Breast epithelium (tissue), 4 donors: ENCODE data around the gene PALLD. TPM values are rescaled to one million over a fixed set of nuclear protein-coding genes. Genes with fewer than 3 reads are reported as not detected.

Source experiments
- DNase-seq, 2 donors: peaks; one replicate each; pipeline ENCODE4 v3.0.0-alpha.2; 2019; ENCODE audit warnings: low spot score in 2 of 2
- H3K27ac ChIP-seq, 2 donors: fragments of 200-600 bp; sonication (generic) in 1 of 2; one replicate each; pipeline ENCODE4 v1.5.1; 2016 to 2019; ENCODE audit warnings: mild to moderate bottlenecking in 1 of 2
- H3K27me3 ChIP-seq, 2 donors: fragments of 200-600 bp; sonication (generic) in 1 of 2; one replicate each; pipeline versions ENCODE4 v1.5.1 to v1.6.0; 2017 to 2019; ENCODE audit warnings: control low read depth in 1 of 2, mild to moderate bottlenecking in 1 of 2
- H3K36me3 ChIP-seq: fragments of 200-600 bp; one replicate; pipeline ENCODE4 v1.5.1; 2019
- H3K4me1 ChIP-seq, 2 donors: fragments of 200-600 bp; sonication (generic); one replicate each; pipeline ENCODE4 v1.5.1; 2016 to 2019; ENCODE audit warnings: control low read depth in 1 of 2
- H3K4me3 ChIP-seq, 3 donors: fragments of 200-600 bp; sonication (generic); 1 replicate in 2 of 3; 2 replicates in 1 of 3; pipeline ENCODE4 v1.5.1; 2016 to 2019; ENCODE audit warnings: mild to moderate bottlenecking in 3 of 3, moderate library complexity in 2 of 3
- H3K9me3 ChIP-seq, 2 donors: fragments of 200-600 bp; sonication (generic) in 1 of 2; one replicate each; pipeline ENCODE4 v1.5.1; 2016 to 2019; ENCODE audit warnings: control low read depth in 1 of 2
- CTCF ChIP-seq, 3 donors: fragments of 450-650 bp; IDR thresholded peaks; one replicate each; pipeline ENCODE4 v1.5.1; 2016 to 2017; ENCODE audit warnings: antibody characterized with exemption in 3 of 3, mild to moderate bottlenecking in 3 of 3, moderate library complexity in 3 of 3
- POLR2A ChIP-seq: fragments of 450-650 bp; IDR thresholded peaks from one replicate; pipeline ENCODE4 v1.6.1; 2016; ENCODE audit warnings: antibody characterized with exemption, mild to moderate bottlenecking, moderate library complexity
- POLR2AphosphoS5 ChIP-seq, 3 donors: sonication (generic); formaldehyde crosslinking; IDR thresholded peaks; one replicate each; pipeline ENCODE4 v1.6.1; 2017; ENCODE audit warnings: antibody characterized with exemption in 3 of 3
- intact Hi-C: fragments of 100-400 bp; cut with DNase I; formaldehyde crosslinking; loops from one replicate; pipeline ENCODE4 v1.15.1; 2023; ENCODE audit warnings: low total_unique reads
- total RNA-seq, 3 donors: library from RNA; depleted of rRNA; stranded (reverse); fragments of >200 nt; gene quantifications; one replicate each; pipeline ENCODE4 v1.1.0, GENCODE V29; 2016

PALLD gene
- total RNA-seq, 3 donors from 2014 or later, result 96.0 to 186 (median 174) TPM

GRCh38 chr4:168673476-168673875 lies 176.6 kb downstream of the PALLD start:
- no peak for TF ChIP-seq POLR2AphosphoS5 (IDR thresholded peaks at IDR 0.05)
- Histone ChIP-seq H3K27ac (peak overlapping the region in 1 of 2 donors; percentile 32), H3K4me3 (no peak overlapping the region), H3K4me1 (no peaks in the 10 kb centered on the region), H3K27me3 (no peaks in the 10 kb centered on the region), H3K9me3 (no peaks in the 10 kb centered on the region), H3K36me3 (no peaks in the 10 kb centered on the region)
- no peak for DNase-seq
- intact Hi-C loops, result no loop called here

GRCh38 chr4:168674077-168674747 lies 177.4 kb downstream of the PALLD start:
- H3K9me3 ChIP-seq, result no peaks in the 10 kb centered on the region
- H3K36me3 ChIP-seq, result no peaks in the 10 kb centered on the region
- no peak overlapping the region for H3K4me3 ChIP-seq
- peak overlapping the region; percentile 32 to 36 for H3K27ac ChIP-seq
- intact Hi-C loops, result no loop called here
- no peaks in the 10 kb centered on the region for H3K27me3 ChIP-seq
- no peaks in the 10 kb centered on the region for H3K4me1 ChIP-seq
- TF ChIP-seq POLR2A, result no peak
- TF ChIP-seq CTCF (IDR thresholded peaks at IDR 0.05), result no peak
- no peak for TF ChIP-seq POLR2AphosphoS5 (IDR thresholded peaks at IDR 0.05)
- no peak for DNase-seq

- DNase-seq, result no peak
- H3K9me3 ChIP-seq, result no peaks in the 10 kb centered on the region
- intact Hi-C loops, result no loop called here
- no peak overlapping the region for H3K4me3 ChIP-seq
- no peaks in the 10 kb centered on the region for H3K36me3 ChIP-seq
- peak overlapping the region in 1 of 2 donors; percentile 21 for H3K27ac ChIP-seq
- H3K4me1 ChIP-seq, result no peaks in the 10 kb centered on the region
- TF ChIP-seq POLR2A (no peak), CTCF (IDR thresholded peaks at IDR 0.05) (no peak), POLR2AphosphoS5 (IDR thresholded peaks at IDR 0.05) (no peak)
- H3K27me3 ChIP-seq, result no peaks in the 10 kb centered on the region
Observed at GRCh38 chr4:168674866-168675265, 178.0 kb downstream of the PALLD start.

- intact Hi-C loops, result no loop called here
- no peaks in the 10 kb centered on the region for H3K9me3 ChIP-seq
- peak overlapping the region in 1 of 3 donors; percentile 5 for H3K4me3 ChIP-seq
- peak overlapping the region; percentile 19 to 50 for H3K27ac ChIP-seq
- DNase-seq, result no peak
- H3K36me3 ChIP-seq, result no peaks in the 10 kb centered on the region
- H3K27me3 ChIP-seq, result no peaks in the 10 kb centered on the region
- TF ChIP-seq CTCF (IDR thresholded peaks at IDR 0.05) (no peak), POLR2AphosphoS5 (IDR thresholded peaks at IDR 0.05) (no peak), POLR2A (no peak)
- H3K4me1 ChIP-seq, result no peaks in the 10 kb centered on the region
Observed at GRCh38 chr4:168677063-168677462, 180.2 kb downstream of the PALLD start.

- Histone ChIP-seq H3K27ac (peak overlapping the region in 1 of 2 donors; percentile 19), H3K4me3 (no peak overlapping the region), H3K4me1 (no peaks in the 10 kb centered on the region), H3K36me3 (no peaks in the 10 kb centered on the region), H3K9me3 (no peaks in the 10 kb centered on the region), H3K27me3 (no peaks in the 10 kb centered on the region)
- no peak for DNase-seq
- intact Hi-C loops, result no loop called here
- no peak for TF ChIP-seq CTCF (IDR thresholded peaks at IDR 0.05)
Observed at GRCh38 chr4:168677879-168678278, 181.0 kb downstream of the PALLD start.
